ENCODE measurements around the gene CGB7.

Gene CGB7

GRCh38 chr19:49014870-49015255, 42.7 kb downstream of the CGB7 start:
- no peak for DNase-seq

DNA sequence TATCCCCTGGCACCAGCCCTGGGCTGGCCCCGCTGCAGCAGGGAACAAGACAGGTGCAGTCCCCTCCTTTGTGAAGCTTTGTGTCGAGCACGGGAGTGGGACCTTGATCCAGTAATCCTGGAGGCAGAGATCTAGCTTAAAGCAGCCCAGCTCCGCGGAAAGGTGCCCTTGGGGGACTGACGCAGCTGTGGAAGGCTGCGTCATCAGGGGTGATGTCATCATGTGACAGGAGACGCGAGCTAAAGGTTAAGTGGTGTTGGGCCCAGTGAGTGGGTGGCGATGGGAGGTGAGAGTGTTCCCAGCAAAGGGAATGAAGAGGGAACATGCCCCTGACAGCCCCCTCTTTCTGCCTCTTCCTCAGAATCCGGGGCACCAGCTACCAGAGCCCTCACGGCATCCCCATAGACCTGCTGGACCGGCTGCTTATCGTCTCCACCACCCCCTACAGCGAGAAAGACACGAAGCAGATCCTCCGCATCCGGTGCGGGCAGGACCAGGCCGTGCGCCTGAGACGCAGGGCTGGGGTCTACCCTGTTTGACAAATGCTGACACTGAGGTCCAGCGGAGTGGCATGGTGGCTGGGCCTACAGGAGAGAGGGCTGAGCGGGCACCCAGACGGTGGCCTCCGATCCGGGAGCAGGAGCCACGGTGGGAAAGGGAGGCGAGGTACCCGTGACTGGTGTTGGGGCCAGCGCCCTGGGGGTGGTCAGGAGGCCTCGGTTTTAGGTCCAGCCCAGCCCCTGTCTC, 43.3 kb downstream of the CGB7 start:
- DNase-seq = no peak

GRCh38 chr19:49011194-49011593, 46.4 kb downstream of the CGB7 start:
- DNase-seq = no peak

DNA sequence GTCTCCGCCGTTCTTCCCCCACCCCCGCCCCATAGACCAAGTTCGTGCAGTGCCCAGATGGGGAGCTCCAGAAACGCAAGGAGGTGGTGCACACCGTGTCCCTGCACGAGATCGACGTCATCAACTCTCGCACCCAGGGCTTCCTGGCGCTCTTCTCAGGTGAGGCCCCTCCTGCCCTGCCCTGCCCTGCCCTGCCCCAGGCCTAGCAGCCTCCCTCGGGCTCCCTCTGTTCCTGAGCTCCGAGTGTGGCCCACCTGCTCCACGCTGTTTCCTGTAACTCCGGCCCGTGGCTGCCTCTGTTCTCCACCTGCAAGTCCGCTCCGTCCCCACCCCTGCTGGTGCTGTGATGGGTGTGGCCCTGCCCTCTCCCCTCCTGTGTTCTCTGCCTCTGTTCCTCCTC, 47.1 kb downstream of the CGB7 start:
- no peak for DNase-seq

GRCh38 chr19:49009828-49010227, 47.7 kb downstream of the CGB7 start:
- DNase-seq = no peak

DNA sequence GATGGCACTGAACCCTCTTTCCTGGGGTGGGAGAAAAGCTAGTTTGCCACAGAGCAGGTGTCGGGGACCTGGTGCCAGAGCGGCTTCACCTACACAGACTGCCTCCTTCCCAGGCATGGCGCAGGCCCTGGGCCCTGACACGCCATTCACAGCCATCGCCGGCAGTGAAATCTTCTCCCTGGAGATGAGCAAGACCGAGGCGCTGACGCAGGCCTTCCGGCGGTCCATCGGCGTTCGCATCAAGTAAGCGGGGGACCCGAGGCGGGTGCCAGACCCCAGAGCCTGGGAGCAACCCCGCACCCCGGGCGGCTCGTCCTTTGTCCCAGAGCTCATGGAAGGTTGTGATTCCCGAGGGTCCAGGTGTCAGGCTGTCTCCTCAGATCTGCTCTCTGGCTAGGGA, 50.6 kb downstream of the CGB7 start:
- no peak for DNase-seq

- DNase-seq = no peak
These were observed 52.5 kb downstream of the CGB7 start for GRCh38 chr19:49004964-49005614.

Measured in NCI-H748 treated with DMSO at 0.1 percent for 48 hours (cell line).